Measurements from ENCODE around the gene PPARA. TPM values are rescaled to one million over a fixed set of nuclear protein-coding genes. Genes with fewer than 3 reads are reported as not detected.

PPARA gene
- total and polyA plus RNA-seq, 2 donors (not counting 3 experiments of a cell fraction or from before 2014, with no cell fraction given), result 3.1 to 10.7 TPM

- FAIRE-seq (no peak), DNase-seq (ENCODE audit: low read depth, low spot score) (no peak)
- Histone ChIP-seq H3K4me2 (ENCODE audit: insufficient read depth, low read length) (no peak overlapping the region), H3K4me1 (ENCODE audit: control insufficient read depth, extremely low read depth, insufficient read depth, low read length) (no peaks in the 10 kb centered on the region), H3K79me2 (ENCODE audit: control insufficient read depth, insufficient read depth, low read length) (no peaks in the 10 kb centered on the region), H3K9me1 (replicated peaks; ENCODE audit: control insufficient read depth, extremely low read depth, insufficient read depth, low read length) (no peaks in the 10 kb centered on the region), H3K9me3 (replicated peaks; ENCODE audit: control insufficient read depth, insufficient read depth, low read length) (no peaks in the 10 kb centered on the region), H4K20me1 (replicated peaks; ENCODE audit: control insufficient read depth, extremely low read depth, insufficient read depth, low read length) (no peaks in the 10 kb centered on the region), H3K9ac (replicated peaks; ENCODE audit: extremely low read depth, insufficient read depth, low read length) (no peak overlapping the region), H3K27ac (ENCODE audit: insufficient read depth, low read depth, low read length) (no peak overlapping the region), H3K4me3 (replicated peaks in 1 of 3; ENCODE audit: insufficient read depth in 1 of 3, low read depth in 1 of 3, low read length in 3 of 3) (no peak overlapping the region), H3K27me3 (ENCODE audit: control insufficient read depth in 2 of 2, insufficient read depth in 2 of 2, low read length in 2 of 2) (no peaks in the 10 kb centered on the region), H3K36me3 (ENCODE audit: control insufficient read depth in 2 of 2, extremely low read depth in 1 of 2, insufficient read depth in 2 of 2, low read length in 2 of 2) (peaks cover 0 to 8% of the 10 kb centered on the region in 2 experiments), H2AFZ (ENCODE audit: low read depth, low read length) (no peak overlapping the region)
- POLR2A ChIA-PET, result interaction anchor here (1.9 kb wide), 1 partner anchor 121 kb away, joined by 7 read pairs; no protein-coding TSS in a partner anchor
- no peak for TF ChIP-seq FOS (IDR thresholded peaks at IDR 0.05; ENCODE audit: borderline replicate concordance, insufficient read depth, low read length)
- no peak for TF ChIP-seq EZH2 (IDR thresholded peaks at IDR 0.05; ENCODE audit: borderline replicate concordance, low read depth, low read length, severe bottlenecking)
- no peak for TF ChIP-seq POLR2AphosphoS5 (IDR thresholded peaks at IDR 0.05; ENCODE audit: insufficient read depth, low read depth, low read length)
- CTCF ChIA-PET, result interaction anchor here (0.7 to 6.4 kb wide), 26 partner anchors 11 to 254 kb away, joined by 3 to 241 read pairs (median 4); no protein-coding TSS in a partner anchor
- dilution Hi-C loops (cut with MboI; ENCODE audit: extremely low pct_ligation_motif_present, low sequenced_read_pairs), result no loop called here
- BruUV-seq (replicated peaks), result no TSS peak
- intact Hi-C loops (cut with micrococcal nuclease), result no loop called here
Measured at GRCh38 chr22:46117206-46118199, 32.8 kb upstream of the PPARA start.

GRCh38 chr22:46119093-46119728 is 31.1 kb upstream of the PPARA start:
- ChIA-PET POLR2A (interaction anchor here (0.6 kb wide), 1 partner anchor 166 kb away, joined by 4 read pairs; no protein-coding TSS in a partner anchor), CTCF (interaction anchor here (3.8 to 4.3 kb wide), 3 partner anchors 113 to 194 kb away, joined by 32 to 111 read pairs (median 33); no protein-coding TSS in a partner anchor)
- H4K20me1 ChIP-seq (replicated peaks; ENCODE audit: control insufficient read depth, extremely low read depth, insufficient read depth, low read length), result no peaks in the 10 kb centered on the region
- H3K4me1 ChIP-seq (ENCODE audit: control insufficient read depth, extremely low read depth, insufficient read depth, low read length), result no peaks in the 10 kb centered on the region
- H3K9ac ChIP-seq (replicated peaks; ENCODE audit: extremely low read depth, insufficient read depth, low read length), result no peak overlapping the region
- no peaks in the 10 kb centered on the region for H3K9me3 ChIP-seq (replicated peaks; ENCODE audit: control insufficient read depth, insufficient read depth, low read length)
- no peak for FAIRE-seq
- dilution Hi-C loops (cut with MboI; ENCODE audit: extremely low pct_ligation_motif_present, low sequenced_read_pairs), result no loop called here
- H3K4me2 ChIP-seq (ENCODE audit: insufficient read depth, low read length), result no peak overlapping the region
- no peaks in the 10 kb centered on the region for H3K79me2 ChIP-seq (ENCODE audit: control insufficient read depth, insufficient read depth, low read length)
- H3K27me3 ChIP-seq (ENCODE audit: control insufficient read depth in 2 of 2, insufficient read depth in 2 of 2, low read length in 2 of 2), result no peaks in the 10 kb centered on the region
- intact Hi-C loops (cut with micrococcal nuclease), result no loop called here
- no peak overlapping the region for H3K4me3 ChIP-seq (replicated peaks in 1 of 3; ENCODE audit: insufficient read depth in 1 of 3, low read depth in 1 of 3, low read length in 3 of 3)
- TF ChIP-seq EZH2 (IDR thresholded peaks at IDR 0.05; ENCODE audit: borderline replicate concordance, low read depth, low read length, severe bottlenecking), result no peak
- TF ChIP-seq MAX (IDR thresholded peaks at IDR 0.05; ENCODE audit: insufficient read depth, insufficient read length), result no peak
- TF ChIP-seq POLR2AphosphoS5 (IDR thresholded peaks at IDR 0.05; ENCODE audit: insufficient read depth, low read depth, low read length), result no peak
- no peak for TF ChIP-seq CTCF (IDR thresholded peaks at IDR 0.05; ENCODE audit: extremely low read depth in 1 of 2, insufficient read depth in 1 of 2, low read depth in 1 of 2, low read length in 2 of 2)
- no peak for TF ChIP-seq JUN (IDR thresholded peaks at IDR 0.05; ENCODE audit: borderline replicate concordance, insufficient read depth, insufficient read length, low read depth)
- no peak for TF ChIP-seq GATA2 (IDR thresholded peaks at IDR 0.05; ENCODE audit: insufficient read depth, insufficient read length, low read depth, low read length)
- TF ChIP-seq FOS (IDR thresholded peaks at IDR 0.05; ENCODE audit: borderline replicate concordance, insufficient read depth, low read length), result no peak
- no peak for TF ChIP-seq MYC (IDR thresholded peaks at IDR 0.05; ENCODE audit: low read depth, low read length)
- no peak for TF ChIP-seq POLR2A (IDR thresholded peaks at IDR 0.05; ENCODE audit: low read depth, low read length)
- no peak for DNase-seq (ENCODE audit: low read depth, low spot score)
- no TSS peak for BruUV-seq (replicated peaks)
- H3K36me3 ChIP-seq (ENCODE audit: control insufficient read depth in 2 of 2, extremely low read depth in 1 of 2, insufficient read depth in 2 of 2, low read length in 2 of 2), result no peaks in the 10 kb centered on the region
- no peak overlapping the region for H2AFZ ChIP-seq (ENCODE audit: low read depth, low read length)
- H3K27ac ChIP-seq (ENCODE audit: insufficient read depth, low read depth, low read length), result no peak overlapping the region
- no peaks in the 10 kb centered on the region for H3K9me1 ChIP-seq (replicated peaks; ENCODE audit: control insufficient read depth, extremely low read depth, insufficient read depth, low read length)
